Activated CD4-positive, alpha-beta T cell treated with anti-CD3 and anti-CD28 coated beads, Interleukin-2, amount 50 U/mL, for 24 hours (primary cell): ENCODE measurements around the gene ABCG1.

Experiments used
- DNase-seq, 2 donors: peaks; one replicate each; pipeline ENCODE4 v3.0.0-alpha.2; 2020; ENCODE audit warnings: low read depth in 1 of 2, low spot score in 1 of 2

The ABCG1 gene

DNA sequence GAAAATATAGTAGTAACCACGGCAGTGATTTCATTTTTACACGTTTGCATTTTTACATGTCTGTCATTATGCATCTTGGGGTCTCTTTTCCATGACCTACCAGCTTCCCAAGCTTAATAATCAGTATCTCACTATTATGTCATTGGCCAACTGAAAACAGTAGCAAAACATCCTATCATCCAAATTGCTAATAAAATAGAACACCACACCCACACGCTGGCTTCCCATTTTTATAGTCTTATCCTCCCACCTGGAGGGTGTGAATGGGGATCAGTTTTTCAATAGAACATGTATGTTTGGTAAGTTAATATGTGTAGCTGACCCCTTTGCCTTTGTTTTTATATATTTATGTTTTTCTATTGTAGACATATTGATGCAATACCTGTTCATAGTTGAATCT lies 84.5 kb downstream of the ABCG1 start:
- no peak for DNase-seq

- DNase-seq: no peak
These were observed 85.9 kb downstream of the ABCG1 start for GRCh38 chr21:42304556-42305454.

DNA sequence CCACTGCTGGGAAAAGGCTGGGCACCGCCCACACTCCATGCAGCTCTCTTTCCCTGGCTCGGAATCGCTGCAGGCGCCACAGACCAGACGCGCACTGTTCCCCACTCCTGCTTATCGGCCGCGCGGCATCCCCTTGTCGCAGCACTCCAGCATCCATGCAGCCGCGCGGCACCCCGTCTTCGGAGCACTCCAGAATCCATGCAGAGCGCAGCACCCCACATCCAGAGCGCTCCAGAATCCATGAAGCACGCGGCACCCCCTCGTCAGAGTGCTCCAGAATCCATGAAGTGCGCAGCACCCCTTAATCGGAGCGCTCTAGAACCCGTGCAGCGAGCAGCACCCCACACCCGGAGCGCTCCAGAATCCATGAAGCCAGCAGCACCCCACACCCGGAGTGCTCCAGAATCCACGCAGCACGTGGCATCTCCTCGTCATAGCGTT lies 86.8 kb downstream of the ABCG1 start:
- no peak for DNase-seq

DNA sequence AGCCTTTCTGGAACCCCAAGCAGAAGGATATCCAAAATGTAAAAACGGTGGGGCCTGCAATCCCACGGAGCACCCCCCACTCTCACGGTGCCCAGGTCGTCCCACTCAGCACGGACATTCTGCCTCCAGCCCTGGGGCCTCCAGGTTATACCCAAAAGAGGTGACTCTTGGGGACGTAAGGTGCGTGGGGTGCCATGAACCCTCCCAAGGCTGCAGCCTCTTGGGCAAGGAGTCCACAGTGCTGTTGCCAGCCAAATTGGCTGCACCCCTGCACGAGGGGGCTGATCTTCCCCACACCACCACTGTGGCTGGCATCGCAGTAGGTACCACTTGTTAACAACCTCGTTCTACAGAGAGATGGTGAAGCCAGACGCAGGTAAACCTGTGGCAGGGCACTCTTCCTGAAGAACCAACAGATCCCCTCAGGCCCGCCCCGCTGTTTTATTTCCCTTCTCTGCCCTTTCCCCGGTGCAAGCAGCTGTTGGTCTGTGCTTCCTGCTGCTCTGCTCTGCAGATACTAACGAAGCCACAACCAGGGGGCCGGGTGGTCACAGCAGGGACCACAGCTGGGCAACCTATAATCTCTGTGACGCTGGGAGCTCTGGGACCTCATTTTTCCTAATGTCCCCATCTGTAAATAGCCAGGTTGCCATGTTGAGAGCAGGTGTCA lies 87.6 kb downstream of the ABCG1 start:
- DNase-seq: no peak

DNA sequence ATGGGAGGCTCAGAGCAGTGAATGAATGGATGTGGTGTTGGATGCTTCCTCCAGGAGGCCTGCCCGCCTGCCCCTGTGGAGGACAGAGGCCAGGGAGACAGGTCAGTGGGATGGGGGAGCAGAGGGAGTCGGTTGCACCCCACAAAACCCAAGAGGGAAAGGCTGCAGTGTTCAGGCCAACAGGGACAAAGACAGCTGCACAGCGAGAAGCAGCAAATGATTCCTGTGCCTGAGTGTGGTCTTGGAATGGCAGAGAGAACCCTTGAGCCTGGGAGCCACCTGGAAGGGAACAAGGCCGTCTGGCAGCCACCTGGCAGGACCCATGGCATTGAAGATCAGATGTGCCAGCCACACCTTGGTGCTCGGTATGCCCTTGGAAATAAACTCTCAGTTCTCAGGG lies 88.2 kb downstream of the ABCG1 start:
- DNase-seq: no peak

- no peak for DNase-seq
These were observed 89.4 kb downstream of the ABCG1 start for GRCh38 chr21:42308161-42308913.

DNA sequence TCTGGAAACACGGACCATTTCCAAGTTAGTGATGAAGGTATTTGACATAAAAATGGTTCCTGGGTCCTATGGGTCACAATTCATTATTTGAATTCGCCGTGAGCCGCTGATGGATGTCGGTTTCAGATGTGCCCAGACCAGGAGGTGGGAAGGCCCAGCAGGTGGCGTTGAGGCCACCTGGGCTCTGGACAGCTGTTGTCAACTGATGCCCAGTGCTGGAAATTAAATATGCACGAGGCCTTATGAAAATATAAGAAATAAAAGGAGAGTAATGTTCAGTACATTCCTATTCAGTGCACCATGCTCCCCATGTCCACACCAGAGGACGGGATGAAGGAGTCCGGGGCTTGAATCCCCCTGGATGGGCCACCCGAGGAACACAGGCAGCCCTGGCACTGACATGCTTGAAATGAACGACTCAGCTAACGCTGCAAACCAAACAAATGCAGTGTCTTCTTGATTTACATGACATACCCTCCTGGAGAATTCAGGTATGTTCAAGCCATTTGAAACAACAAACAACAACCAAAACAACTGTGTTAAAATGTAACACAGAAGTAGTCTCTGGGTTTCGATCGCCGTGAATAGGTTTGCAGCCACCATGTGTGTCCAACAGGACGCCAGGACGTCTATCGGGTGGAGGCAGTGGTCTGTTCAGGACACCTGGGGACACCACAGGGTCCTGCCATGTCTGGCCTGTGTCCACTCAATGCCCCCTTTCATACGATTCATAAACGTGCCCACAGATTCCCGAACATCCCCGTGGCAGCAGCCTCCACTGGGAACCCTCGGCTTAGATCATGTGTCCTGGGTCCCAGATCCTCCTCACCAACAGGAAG lies 90.2 kb downstream of the ABCG1 start:
- DNase-seq: no peak

- DNase-seq: peak; percentile 48 to 50
These were observed 90.8 kb downstream of the ABCG1 start for GRCh38 chr21:42309753-42310213.

GRCh38 chr21:42310411-42311001 lies 91.6 kb downstream of the ABCG1 start:
- DNase-seq: no peak

DNA sequence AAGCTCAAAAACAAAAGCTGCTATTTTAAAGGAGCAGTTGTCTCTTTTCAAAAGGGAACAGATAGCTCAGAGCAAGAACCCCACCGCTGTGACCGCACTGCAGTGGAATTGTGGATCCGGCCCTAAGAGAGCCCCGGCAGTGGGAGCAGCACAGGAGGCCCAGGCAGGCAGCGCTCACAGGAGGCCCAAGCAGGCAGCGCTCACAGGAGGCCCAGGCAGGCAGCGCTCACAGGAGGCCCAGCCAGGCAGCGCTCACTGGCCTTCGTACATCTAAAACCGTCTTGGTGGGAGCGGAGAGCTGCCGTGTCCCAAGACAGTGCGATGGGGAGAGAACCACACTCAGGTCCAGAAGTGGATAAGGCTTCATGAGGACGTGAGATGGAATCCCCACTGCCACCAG lies 92.2 kb downstream of the ABCG1 start:
- no peak for DNase-seq

- no peak for DNase-seq
These were observed 93.1 kb downstream of the ABCG1 start for GRCh38 chr21:42311816-42312625.

DNA sequence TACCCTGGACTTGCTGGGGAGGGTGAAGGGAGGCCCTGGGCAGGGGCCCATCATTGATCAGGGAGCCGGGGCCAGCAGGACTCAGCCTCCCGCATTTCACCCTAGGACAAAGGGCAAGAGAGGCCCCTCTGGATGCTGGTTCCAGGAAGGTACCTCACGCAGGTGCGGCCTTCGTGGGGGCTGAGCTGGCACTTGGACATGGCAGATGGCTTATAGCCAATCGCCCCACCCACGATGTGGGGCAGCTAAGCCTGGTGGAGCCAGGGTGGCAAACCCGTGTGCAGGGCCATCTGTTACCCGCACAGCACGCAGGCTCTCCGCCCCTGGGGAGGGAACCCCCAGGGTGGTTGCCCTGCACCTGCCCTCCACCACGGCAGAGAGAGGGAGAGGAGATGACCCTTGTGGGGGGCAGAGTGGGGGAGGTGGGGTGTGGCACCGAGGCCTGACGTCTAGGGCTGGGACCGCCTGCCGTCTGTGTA lies 93.7 kb downstream of the ABCG1 start:
- no peak for DNase-seq

DNA sequence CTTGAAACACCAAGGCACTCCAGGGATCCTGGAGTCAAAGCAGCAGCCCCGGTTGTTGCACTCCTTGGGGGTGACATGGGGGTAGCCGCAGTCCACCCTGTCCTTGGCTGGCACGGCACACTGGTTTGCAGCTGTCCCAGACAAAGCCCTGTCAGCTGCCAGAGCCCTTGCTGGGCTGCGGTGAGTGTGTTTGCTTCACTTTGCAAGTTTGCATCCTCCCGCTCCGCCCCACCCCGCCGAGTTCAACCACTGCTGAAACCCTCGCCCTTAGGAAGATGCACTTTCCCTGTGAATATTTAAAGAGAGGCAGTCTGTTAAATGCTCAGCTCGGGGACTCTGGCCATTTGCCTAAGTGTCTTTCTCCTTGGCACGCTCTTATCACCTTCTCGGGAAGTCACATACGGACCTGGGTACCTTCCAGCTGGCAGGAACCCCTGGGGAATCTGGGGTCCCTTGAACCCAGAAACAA lies 94.6 kb downstream of the ABCG1 start:
- no peak for DNase-seq

DNA sequence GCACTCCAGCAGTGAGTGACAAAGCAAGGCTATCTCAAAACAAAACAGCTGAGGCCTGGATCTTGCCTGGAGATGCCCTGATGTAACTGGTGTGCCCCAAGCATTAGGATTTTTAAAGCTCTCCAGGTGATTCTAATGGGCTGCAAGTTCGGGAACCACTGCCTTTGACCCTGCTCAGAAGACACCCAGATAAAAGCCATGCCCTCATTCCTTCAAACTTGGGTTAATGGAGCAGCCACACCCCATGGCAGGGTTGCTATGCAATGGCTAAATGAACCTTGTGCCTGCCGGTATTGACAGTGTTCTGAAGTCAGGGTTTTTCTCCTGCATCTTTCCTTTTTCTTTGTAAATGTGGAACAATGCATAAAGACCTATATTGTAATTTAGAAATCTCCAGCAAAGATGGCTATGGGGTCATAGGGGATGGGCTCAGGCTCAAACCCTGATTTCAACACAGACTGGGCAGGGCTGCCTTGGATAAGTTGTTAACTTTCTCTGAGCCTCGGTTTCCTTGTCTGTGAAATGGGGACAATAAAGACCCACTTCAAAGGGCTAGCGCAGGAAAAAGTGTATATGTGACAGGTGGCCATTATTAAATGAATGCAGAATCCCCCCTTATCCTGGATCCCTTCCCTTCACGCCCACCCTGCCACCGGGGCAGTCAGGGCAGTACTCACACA lies 95.8 kb downstream of the ABCG1 start:
- DNase-seq: no peak

GRCh38 chr21:42315296-42315891 lies 96.5 kb downstream of the ABCG1 start, which contains the start of gene TFF3:
TFF3 (minus strand) TSS chr21:42315409; CDS start chr21:42315374, 35 bp downstream.
- DNase-seq: no peak

DNA sequence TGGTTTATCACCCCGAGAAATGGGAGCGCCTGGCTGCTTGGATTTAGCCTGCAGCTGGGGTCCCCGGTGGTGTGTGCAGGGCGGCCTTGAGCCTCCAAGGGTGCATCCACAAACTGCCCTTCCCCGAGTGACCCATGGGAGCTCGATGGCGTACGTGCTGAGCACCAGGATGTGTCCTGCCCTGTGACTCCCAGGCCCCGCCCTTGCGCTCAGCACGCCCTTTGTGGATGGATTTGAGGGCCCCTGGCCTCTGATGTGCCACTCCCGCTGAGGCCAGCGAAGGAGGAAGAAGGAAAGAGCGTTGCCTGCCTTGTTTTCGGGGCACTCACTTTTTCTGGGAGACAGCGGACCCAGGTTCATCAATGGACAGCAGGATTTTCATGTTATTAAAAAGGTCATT lies 98.0 kb downstream of the ABCG1 start:
- no peak for DNase-seq

- DNase-seq: no peak
These were observed 98.4 kb downstream of the ABCG1 start for GRCh38 chr21:42317341-42317741.
